IPS-NIHi11 (cell line): ENCODE measurements around the gene CISH.

ENCODE experiments used
- DNase-seq: peaks from one replicate; pipeline ENCODE4 v3.0.0; 2012; ENCODE audit warnings: mixed read lengths, low spot score

CISH gene

DNA sequence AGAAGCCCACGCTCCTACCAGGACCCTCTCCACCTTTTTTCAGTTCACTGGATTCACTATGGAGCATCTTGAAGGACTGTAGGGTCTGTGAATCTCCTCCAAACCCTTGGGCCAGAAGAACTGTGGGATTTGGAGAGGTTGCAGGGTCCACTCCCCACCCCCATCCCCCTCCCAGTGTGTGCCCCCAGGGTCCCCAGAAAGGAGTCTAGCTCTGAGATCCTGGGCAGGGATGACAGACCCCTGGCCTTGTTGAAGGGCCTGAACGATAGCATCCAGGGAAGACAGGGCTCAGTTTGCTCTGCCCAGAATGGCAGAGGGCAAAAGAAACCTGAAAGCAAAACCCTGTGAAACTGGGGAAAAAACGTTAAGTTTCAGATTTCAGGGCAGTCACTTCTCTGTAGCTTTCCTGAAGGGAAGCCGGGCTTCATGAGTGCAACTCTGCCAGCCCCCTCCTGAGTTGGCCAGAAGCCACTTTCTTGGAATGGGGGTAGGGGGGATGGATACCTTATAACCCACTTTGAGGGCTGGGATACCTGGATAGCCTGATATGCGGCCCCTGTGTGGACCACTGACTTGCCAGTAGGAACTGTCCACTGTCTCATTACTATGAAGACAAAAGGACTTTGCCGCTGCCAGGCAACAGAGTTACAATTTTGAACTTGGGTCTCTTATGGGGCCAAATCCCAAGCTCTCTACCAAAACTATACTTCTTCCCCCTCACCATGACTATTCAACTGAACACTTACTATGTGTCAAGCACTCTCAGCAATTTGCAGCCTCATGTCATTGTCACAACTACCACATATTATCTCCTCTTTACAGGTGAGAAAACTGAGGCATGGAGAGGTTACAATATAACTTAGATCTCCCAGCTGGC is 1.6 kb upstream of the CISH start:
- DNase-seq: no peak

DNA sequence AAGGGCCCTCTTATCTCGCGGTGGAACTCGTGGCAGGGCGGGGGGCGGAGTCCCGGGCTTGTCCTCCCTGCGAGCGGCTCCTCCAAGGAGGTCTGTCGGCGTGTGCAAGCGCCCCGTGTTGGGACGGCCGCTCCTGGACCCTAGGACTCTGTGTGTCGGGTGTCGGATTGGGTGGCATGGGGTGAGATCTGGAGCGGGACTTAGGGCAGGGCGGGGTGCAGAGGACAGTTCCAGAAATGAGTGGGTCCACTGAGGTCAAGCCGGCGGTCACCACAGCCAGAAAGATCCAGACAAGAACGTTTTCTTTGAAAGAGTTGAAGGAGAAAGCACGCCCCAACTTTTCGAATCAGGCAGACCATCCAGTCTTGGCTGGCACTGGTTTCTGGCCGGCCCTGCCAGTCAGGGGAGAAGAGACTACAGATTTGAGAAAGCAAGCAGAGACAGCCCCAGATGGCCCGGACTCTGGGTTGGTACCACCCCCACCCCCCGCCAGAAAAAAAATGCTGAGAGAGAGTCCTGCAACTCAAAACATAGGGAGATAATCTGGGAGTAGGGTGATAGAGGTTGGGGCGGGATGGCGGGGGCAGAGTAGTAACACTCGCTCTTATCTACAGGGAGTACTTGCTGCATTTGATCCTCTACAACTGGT is 784 bp upstream of the CISH start:
- DNase-seq: no peak

GRCh38 chr3:50610992-50611463 is 546 bp downstream of the CISH start:
- no peak for DNase-seq

DNA sequence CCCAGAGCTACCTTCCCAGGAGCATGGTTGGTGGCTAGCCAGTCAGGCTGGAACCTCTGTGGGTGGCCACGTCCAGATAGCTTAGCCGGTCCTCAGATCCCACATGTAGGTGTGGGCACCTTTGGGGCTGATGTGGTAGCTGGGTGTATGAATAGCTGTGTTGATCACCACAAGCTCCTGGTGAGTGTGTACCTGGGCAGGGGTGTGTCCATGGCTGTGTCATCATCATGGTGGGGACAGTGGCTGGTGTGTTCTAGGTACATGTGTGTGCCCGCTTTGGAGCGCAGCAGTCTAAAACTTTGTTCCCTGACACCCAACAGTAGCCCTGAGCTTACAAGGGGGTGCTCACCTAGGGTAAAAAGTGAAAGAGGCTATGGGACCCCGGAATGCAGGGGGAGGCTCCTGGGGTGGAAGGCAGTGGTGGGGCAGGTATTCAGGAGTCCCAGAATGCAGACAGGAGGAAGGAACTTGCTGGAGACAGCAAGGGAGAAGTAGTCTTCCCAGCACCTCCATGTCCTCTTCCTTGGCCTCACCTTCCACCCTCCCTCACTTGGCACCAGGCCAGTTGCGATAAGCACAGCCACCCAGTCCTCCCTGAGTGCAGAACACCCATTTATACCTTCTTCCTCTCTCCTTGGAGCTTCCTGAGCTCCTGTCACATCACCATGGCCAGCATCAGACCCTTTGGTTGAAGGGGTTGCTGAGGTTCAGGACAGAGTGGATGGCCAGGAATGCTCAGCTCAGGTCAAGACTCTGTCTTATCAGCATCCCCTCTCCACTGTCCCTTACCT is 1.2 kb downstream of the CISH start:
- no peak for DNase-seq

- DNase-seq: no peak
Measured at GRCh38 chr3:50609763-50610085, 1.9 kb downstream of the CISH start.

DNA sequence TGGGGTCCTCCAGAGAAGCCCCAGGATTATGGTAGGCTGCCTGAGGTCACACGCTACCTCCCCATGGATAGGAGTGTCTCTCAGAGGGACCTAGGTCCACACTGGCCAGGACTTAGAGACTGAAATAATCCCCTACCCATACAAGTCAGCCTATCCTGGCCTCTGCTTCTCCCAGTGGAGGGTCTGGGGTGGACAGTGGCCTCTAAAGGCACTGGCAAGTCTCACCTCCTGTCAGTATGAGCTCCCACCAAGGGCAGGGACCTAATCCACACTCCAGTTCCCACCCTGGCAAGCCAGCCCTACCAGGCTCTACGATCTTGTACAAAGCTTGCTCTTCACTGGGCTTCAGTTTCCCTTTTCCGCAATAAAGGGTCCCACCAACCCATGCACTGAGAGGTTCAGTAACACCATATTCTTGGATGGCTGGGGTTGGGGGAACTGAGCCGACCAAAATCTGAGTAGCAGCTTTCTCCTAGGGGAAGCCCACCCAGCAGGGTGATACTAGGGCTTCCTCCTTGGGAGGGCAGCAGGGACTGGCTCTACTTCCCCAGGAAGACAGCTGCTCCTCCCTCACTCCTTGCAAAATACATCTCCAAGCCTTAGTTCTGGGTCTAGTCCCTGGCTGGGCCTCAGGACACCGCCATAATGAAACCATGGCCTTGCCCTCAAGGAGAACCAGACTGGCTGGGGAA is 2.4 kb downstream of the CISH start:
- no peak for DNase-seq

- no peak for DNase-seq
Measured at GRCh38 chr3:50608278-50608677, 3.3 kb downstream of the CISH start.

DNA sequence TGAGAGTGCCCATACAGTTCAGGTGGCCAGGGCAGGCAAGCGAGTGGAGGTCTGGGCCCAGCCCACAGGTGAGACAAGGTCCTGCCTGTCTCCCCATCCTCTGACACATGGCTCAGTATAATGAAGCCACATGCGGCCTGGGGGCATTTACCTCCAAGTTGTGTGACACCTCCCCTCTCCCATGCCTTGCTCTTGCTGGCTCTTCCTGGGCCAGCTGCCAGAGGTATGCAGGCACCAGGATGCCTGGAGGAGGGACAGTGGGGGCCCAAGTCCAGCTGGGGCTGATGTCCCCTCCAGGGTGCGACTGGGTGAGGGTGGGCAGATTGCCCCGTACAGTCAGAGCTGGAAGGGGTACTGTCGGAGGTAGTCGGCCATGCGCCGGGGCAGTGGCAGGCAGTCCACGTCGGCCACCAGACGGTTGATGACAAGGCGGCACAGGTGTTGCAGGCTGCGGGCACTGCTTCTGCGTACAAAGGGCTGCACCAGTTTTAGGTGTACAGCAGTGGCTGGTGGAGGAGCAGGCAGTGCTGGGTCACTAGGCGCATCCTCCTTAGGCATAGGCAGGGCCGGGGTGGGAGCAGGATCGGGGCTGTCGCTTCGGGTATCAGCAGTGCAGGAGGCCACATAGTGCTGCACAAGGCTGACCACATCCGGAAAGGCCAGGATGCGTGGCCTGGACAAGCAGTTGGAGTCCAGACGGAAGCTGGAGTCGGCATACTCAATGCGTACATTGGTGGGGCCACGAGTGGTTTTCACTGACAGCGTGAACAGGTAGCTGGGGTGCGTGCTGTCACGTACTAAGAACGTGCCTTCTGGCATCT is 4.1 kb downstream of the CISH start:
- no peak for DNase-seq

DNA sequence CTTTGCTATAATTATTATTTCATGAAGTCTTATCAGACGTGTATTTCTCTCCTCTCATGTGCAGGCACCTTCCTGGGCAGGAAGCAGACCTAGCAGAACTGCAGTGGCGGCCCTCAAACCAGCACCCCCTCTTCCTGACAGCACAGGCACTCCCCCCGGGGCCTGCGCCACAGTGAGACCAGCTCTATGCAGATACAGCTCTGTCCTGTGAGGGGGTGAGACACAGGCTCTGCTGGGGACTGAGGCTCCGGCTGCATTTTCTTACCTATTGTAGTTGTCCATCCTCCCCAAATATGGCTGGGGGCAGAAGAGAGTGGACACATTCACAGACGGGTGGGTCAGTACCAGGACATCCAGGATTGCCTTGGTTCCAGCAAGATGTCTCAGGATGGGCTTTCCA is 5.0 kb downstream of the CISH start:
- no peak for DNase-seq

DNA sequence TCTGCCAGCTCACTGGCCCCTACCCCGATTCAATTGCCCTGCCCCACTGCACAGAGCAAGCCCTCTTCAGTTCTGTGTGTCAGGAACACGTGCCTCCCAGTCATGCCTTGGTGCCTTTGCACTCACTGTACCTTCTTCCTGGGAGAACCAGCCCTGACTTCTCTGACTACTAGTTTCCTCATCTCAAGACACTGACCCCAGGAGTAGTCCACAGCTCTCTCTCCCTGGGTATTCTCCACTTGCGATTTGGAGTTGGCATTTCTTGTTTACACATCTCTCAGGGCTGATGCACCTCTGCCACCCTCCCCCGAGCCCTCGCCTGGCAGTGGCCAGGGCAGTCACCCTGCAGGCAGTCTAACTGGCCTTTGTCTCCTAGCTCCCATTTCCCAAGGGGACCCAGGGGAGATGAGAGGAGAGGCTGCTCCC is 5.7 kb downstream of the CISH start:
- no peak for DNase-seq

DNA sequence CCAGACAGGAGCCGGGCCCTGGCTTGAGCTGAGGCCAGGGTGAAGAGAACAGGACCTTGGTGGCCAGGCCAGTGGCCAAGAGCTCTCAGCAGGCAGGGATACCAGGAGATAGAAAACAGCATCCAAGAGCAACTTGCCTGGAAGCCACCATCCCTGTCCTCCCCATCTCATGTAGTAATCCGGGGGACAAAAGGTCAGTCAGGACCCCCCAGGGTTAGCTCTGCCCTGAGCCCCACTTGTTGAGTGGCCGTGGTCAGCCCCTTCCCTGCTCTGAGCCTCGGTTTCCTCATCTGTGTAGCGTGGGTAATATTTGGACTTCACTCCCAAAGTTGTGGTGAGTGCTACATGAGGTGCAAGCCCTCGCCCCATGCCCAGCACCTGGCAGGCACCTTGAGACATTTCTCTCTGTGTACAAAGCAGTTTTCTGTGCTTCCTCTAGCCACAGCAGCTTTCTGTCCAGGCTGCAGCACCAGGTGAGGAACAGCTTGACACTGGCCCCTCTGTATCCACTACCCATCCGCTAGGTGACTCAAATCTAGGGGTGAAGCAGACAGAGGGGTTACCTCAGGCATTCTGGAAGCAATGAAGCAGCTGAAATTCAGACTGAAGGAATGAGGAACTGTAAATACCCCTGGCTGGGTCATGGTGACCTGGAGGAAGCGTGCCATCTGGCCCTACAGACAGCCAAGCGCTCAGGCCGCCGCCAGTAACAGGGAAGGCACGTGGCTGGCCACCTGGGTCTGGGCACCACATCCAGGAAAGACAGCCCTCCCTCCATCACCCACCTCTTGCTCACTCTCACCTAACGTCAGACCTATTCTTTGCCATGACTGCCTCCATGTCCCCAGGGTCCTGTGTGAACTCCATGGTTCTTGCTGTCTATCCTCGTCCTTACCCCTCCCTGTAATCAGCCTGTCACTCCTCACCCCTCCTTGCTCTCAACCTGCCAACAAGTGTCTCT is 6.7 kb downstream of the CISH start:
- DNase-seq: no peak

- no peak for DNase-seq
Measured at GRCh38 chr3:50604110-50604621, 7.4 kb downstream of the CISH start.

DNA sequence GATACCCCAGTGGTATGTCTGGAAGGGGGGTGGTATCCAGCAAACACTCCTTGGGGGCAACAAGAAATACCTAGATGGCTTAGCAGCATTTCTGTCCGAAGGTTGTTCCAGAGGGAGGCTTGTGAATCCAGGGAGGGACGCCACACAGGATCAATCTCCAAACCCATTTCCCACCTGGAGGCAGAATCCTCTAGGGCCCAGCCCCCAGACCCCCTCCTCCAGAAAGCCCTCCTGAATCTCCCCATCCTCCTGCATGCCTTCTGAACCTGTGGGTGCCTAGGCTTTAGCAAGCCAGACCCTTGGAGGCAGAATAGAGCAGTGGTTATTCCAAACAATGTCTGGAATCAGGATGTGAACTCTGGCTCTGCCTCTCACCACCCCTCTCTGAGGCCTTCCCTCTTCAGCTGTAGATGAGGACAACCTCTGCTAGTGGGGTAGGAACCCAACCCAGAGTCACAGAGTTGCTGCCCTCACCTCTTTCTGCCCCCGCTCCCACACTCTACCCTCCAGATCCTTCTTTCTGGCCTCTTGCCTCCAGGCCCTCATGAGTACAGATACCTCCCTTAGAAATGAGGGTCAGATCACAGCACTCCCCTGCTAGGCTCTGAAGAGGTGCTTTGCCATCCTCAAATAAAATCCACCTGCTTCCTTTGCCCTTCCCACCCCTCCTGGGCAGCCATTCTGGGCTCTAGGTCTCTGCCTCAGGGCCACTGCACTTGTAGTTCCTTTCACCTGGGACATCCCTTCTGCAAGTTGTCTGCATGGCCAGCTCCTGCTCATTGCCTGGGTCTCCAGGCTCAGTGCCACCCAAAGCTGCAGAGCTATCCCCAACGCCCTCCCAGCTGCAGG is 8.1 kb downstream of the CISH start:
- DNase-seq: no peak

- DNase-seq: no peak
Measured at GRCh38 chr3:50602595-50603191, 8.9 kb downstream of the CISH start.

- DNase-seq: peak; percentile 66
Measured at GRCh38 chr3:50600841-50601591, 10.6 kb downstream of the CISH start.

- DNase-seq: no peak
Measured at GRCh38 chr3:50600141-50600753, 11.3 kb downstream of the CISH start.

DNA sequence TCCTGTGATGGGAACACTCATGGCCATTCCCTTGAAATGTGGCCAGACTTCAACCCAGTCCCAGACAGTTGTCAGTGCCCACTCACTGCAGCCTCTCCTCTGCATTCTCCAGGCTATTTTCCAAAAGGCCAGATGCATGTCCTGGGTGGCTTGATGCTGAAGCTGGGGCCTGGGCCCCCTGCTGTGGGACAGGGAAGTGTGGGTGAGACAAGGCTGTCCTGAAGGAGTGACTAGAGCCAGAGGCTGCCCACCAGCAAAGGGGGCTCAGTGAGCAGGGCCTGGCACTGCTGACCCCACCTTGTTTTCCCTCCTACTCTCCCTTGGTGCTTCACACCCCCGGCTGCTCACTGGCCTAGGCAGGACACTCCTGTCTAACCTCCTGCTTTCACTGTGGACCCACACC is 11.9 kb downstream of the CISH start:
- DNase-seq: no peak
